DMS79 treated with DMSO at 0.1 percent for 48 hours (cell line): ENCODE results near the gene ANKRD22.

Experiments
- DNase-seq: peaks from one replicate; lab custom pipeline; 2025; lab: John Stamatoyannopoulos, UW

ANKRD22 gene

GRCh38 chr10:88835096-88835909 lies 16.3 kb downstream of the ANKRD22 start:
- DNase-seq = peak; percentile 11

GRCh38 chr10:88833723-88834122 lies 17.9 kb downstream of the ANKRD22 start:
- no peak for DNase-seq

GRCh38 chr10:88833156-88833555 lies 18.5 kb downstream of the ANKRD22 start:
- DNase-seq = no peak

- DNase-seq = no peak
Measured at GRCh38 chr10:88832376-88832775, 19.3 kb downstream of the ANKRD22 start.

GRCh38 chr10:88831709-88832108 lies 19.9 kb downstream of the ANKRD22 start:
- DNase-seq = no peak

- no peak for DNase-seq
Measured at GRCh38 chr10:88830643-88831268, 20.9 kb downstream of the ANKRD22 start.

GRCh38 chr10:88828310-88828709 lies 23.3 kb downstream of the ANKRD22 start:
- no peak for DNase-seq

- DNase-seq = peak; percentile 5
Measured at GRCh38 chr10:88827671-88828070, 24.0 kb downstream of the ANKRD22 start.

GRCh38 chr10:88826388-88826787 lies 25.3 kb downstream of the ANKRD22 start:
- DNase-seq = no peak

- DNase-seq = no peak
Measured at GRCh38 chr10:88820748-88821401, 30.8 kb downstream of the ANKRD22 start.

GRCh38 chr10:88819290-88819689 lies 32.4 kb downstream of the ANKRD22 start:
- DNase-seq = no peak

- no peak for DNase-seq
Measured at GRCh38 chr10:88813200-88813599, 38.4 kb downstream of the ANKRD22 start.

- no peak for DNase-seq
Measured at GRCh38 chr10:88810196-88810961, 41.3 kb downstream of the ANKRD22 start.

- DNase-seq = no peak
Measured at GRCh38 chr10:88809621-88810020, 42.0 kb downstream of the ANKRD22 start.

GRCh38 chr10:88805924-88806323 lies 45.7 kb downstream of the ANKRD22 start:
- no peak for DNase-seq

- no peak for DNase-seq
Measured at GRCh38 chr10:88805361-88805760, 46.3 kb downstream of the ANKRD22 start.

- DNase-seq = no peak
Measured at GRCh38 chr10:88804083-88804812, 47.4 kb downstream of the ANKRD22 start.

GRCh38 chr10:88803641-88804040 lies 48.0 kb downstream of the ANKRD22 start:
- no peak for DNase-seq

GRCh38 chr10:88802523-88803285 lies 48.9 kb downstream of the ANKRD22 start, which contains the start of gene LIPM:
Gene LIPM (plus strand): TSS chr10:88802730. CDS start chr10:88802897, 167 bp downstream.
- no peak for DNase-seq
